ENCODE results near the gene JAKMIP1. TPM values are rescaled to one million over a fixed set of nuclear protein-coding genes. Genes with fewer than 3 reads are reported as not detected.

JAKMIP1 gene
- total and polyA plus RNA-seq, 2 experiments from 2014 or later: not detected

DNA sequence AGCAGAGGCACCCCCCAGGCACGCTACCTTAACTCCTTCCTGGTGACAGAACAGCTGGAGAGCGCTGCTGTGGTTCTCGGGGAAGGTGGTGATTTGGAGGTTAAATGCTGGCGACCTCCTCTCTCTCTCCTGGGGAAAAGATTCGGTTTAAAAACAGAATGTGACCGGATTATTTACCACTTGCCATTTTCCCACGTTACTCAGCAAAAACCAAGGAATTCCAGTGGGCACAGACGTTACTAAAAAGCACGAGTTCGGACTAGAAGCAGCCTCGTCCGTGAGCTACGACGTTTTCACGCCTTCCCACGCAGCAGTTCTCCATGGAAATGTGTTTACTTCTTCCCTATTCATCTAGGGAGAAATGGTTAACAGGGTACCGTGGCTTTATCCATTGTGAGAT lies 149.8 kb downstream of the JAKMIP1 start:
- no peaks in the 10 kb centered on the region for H3K79me2 ChIP-seq (ENCODE audit: insufficient read depth)
- TF ChIP-seq EZH2 (IDR thresholded peaks at IDR 0.05; ENCODE audit: insufficient read depth, poor library complexity, severe bottlenecking) (no peak), EZH2phosphoT487 (IDR thresholded peaks at IDR 0.05; ENCODE audit: insufficient read depth, low read depth) (no peak)
- no peak for DNase-seq
- H3K9ac ChIP-seq: no peak overlapping the region
- no peaks in the 10 kb centered on the region for H3K36me3 ChIP-seq (ENCODE audit: low read depth)
- in situ Hi-C loops (cut with MboI): no loop called here
- no peaks in the 10 kb centered on the region for H3K9me2 ChIP-seq (ENCODE audit: insufficient read depth)
- H3K4me2 ChIP-seq (ENCODE audit: unreplicated experiment): no peak overlapping the region
- no peaks in the 10 kb centered on the region for H3K9me3 ChIP-seq (ENCODE audit: low read depth)
- H3K27me3 ChIP-seq (replicated peaks; ENCODE audit: insufficient read depth): no peaks in the 10 kb centered on the region
- H4K20me1 ChIP-seq (ENCODE audit: insufficient read depth): no peaks in the 10 kb centered on the region
- H3K4me3 ChIP-seq: no peak overlapping the region
- no peaks in the 10 kb centered on the region for H3F3A ChIP-seq (ENCODE audit: insufficient read depth)
- H3K4me1 ChIP-seq (ENCODE audit: insufficient read depth): no peaks in the 10 kb centered on the region
- H2AFZ ChIP-seq: no peak overlapping the region
- H3K27ac ChIP-seq: no peak overlapping the region
- 17 to 19% methylated on average over 17 of the region's 17 CpGs for WGBS, 2 experiments (ENCODE audit: low coverage in 1 of 2, low lambda C conversion rate in 2 of 2, missing lambda C conversion rate in 2 of 2)

- no peaks in the 10 kb centered on the region for H3K36me3 ChIP-seq (ENCODE audit: low read depth)
- H3K4me2 ChIP-seq (ENCODE audit: unreplicated experiment): no peak overlapping the region
- no peaks in the 10 kb centered on the region for H3K9me3 ChIP-seq (ENCODE audit: low read depth)
- no peaks in the 10 kb centered on the region for H4K20me1 ChIP-seq (ENCODE audit: insufficient read depth)
- in situ Hi-C loops (cut with MboI): no loop called here
- no peak overlapping the region for H3K27ac ChIP-seq
- peak; percentile 8 for DNase-seq
- H3K4me3 ChIP-seq: no peak overlapping the region
- H3K27me3 ChIP-seq (replicated peaks; ENCODE audit: insufficient read depth): no peaks in the 10 kb centered on the region
- H3K9me2 ChIP-seq (ENCODE audit: insufficient read depth): no peaks in the 10 kb centered on the region
- H3F3A ChIP-seq (ENCODE audit: insufficient read depth): no peaks in the 10 kb centered on the region
- no peaks in the 10 kb centered on the region for H3K4me1 ChIP-seq (ENCODE audit: insufficient read depth)
- TF ChIP-seq EZH2 (IDR thresholded peaks at IDR 0.05; ENCODE audit: insufficient read depth, poor library complexity, severe bottlenecking) (no peak), EZH2phosphoT487 (IDR thresholded peaks at IDR 0.05; ENCODE audit: insufficient read depth, low read depth) (no peak)
- no peak overlapping the region for H3K9ac ChIP-seq
- WGBS, 2 experiments (ENCODE audit: low coverage in 1 of 2, low lambda C conversion rate in 2 of 2, missing lambda C conversion rate in 2 of 2): 10 to 21% methylated on average over 8 of the region's 8 CpGs
- no peak overlapping the region for H2AFZ ChIP-seq
- no peaks in the 10 kb centered on the region for H3K79me2 ChIP-seq (ENCODE audit: insufficient read depth)
Measured at GRCh38 chr4:6049985-6050384, 150.4 kb downstream of the JAKMIP1 start.

- no peak overlapping the region for H3K4me3 ChIP-seq
- H3K9ac ChIP-seq: no peak overlapping the region
- H3K4me2 ChIP-seq (ENCODE audit: unreplicated experiment): no peak overlapping the region
- no peaks in the 10 kb centered on the region for H3K36me3 ChIP-seq (ENCODE audit: low read depth)
- no peak for DNase-seq
- no peaks in the 10 kb centered on the region for H3K9me2 ChIP-seq (ENCODE audit: insufficient read depth)
- H3K4me1 ChIP-seq (ENCODE audit: insufficient read depth): no peaks in the 10 kb centered on the region
- TF ChIP-seq EZH2 (IDR thresholded peaks at IDR 0.05; ENCODE audit: insufficient read depth, poor library complexity, severe bottlenecking) (no peak), EZH2phosphoT487 (IDR thresholded peaks at IDR 0.05; ENCODE audit: insufficient read depth, low read depth) (no peak)
- H3F3A ChIP-seq (ENCODE audit: insufficient read depth): no peaks in the 10 kb centered on the region
- H3K27me3 ChIP-seq (replicated peaks; ENCODE audit: insufficient read depth): no peaks in the 10 kb centered on the region
- in situ Hi-C loops (cut with MboI): no loop called here
- H3K79me2 ChIP-seq (ENCODE audit: insufficient read depth): no peaks in the 10 kb centered on the region
- 48 to 53% methylated on average over 12 of the region's 12 CpGs for WGBS, 2 experiments (ENCODE audit: low coverage in 1 of 2, low lambda C conversion rate in 2 of 2, missing lambda C conversion rate in 2 of 2)
- H2AFZ ChIP-seq: no peak overlapping the region
- H4K20me1 ChIP-seq (ENCODE audit: insufficient read depth): no peaks in the 10 kb centered on the region
- no peaks in the 10 kb centered on the region for H3K9me3 ChIP-seq (ENCODE audit: low read depth)
- no peak overlapping the region for H3K27ac ChIP-seq
Measured at GRCh38 chr4:6049278-6049677, 151.1 kb downstream of the JAKMIP1 start.

- H3K27me3 ChIP-seq (replicated peaks; ENCODE audit: insufficient read depth): no peaks in the 10 kb centered on the region
- in situ Hi-C loops (cut with MboI): no loop called here
- H3K9me2 ChIP-seq (ENCODE audit: insufficient read depth): no peaks in the 10 kb centered on the region
- H3K27ac ChIP-seq: no peak overlapping the region
- H4K20me1 ChIP-seq (ENCODE audit: insufficient read depth): no peaks in the 10 kb centered on the region
- H3K4me1 ChIP-seq (ENCODE audit: insufficient read depth): no peaks in the 10 kb centered on the region
- WGBS, 2 experiments (ENCODE audit: low coverage in 1 of 2, low lambda C conversion rate in 2 of 2, missing lambda C conversion rate in 2 of 2): 36 to 46% methylated on average over 12 of the region's 12 CpGs
- no peak for TF ChIP-seq EZH2phosphoT487 (IDR thresholded peaks at IDR 0.05; ENCODE audit: insufficient read depth, low read depth)
- no peak for TF ChIP-seq EZH2 (IDR thresholded peaks at IDR 0.05; ENCODE audit: insufficient read depth, poor library complexity, severe bottlenecking)
- H3K4me3 ChIP-seq: no peak overlapping the region
- DNase-seq: no peak
- no peak overlapping the region for H3K4me2 ChIP-seq (ENCODE audit: unreplicated experiment)
- no peak overlapping the region for H2AFZ ChIP-seq
- no peaks in the 10 kb centered on the region for H3K36me3 ChIP-seq (ENCODE audit: low read depth)
- H3K9me3 ChIP-seq (ENCODE audit: low read depth): no peaks in the 10 kb centered on the region
- no peaks in the 10 kb centered on the region for H3K79me2 ChIP-seq (ENCODE audit: insufficient read depth)
- H3F3A ChIP-seq (ENCODE audit: insufficient read depth): no peaks in the 10 kb centered on the region
- no peak overlapping the region for H3K9ac ChIP-seq
Measured at GRCh38 chr4:6048537-6048936, 151.8 kb downstream of the JAKMIP1 start.

DNA sequence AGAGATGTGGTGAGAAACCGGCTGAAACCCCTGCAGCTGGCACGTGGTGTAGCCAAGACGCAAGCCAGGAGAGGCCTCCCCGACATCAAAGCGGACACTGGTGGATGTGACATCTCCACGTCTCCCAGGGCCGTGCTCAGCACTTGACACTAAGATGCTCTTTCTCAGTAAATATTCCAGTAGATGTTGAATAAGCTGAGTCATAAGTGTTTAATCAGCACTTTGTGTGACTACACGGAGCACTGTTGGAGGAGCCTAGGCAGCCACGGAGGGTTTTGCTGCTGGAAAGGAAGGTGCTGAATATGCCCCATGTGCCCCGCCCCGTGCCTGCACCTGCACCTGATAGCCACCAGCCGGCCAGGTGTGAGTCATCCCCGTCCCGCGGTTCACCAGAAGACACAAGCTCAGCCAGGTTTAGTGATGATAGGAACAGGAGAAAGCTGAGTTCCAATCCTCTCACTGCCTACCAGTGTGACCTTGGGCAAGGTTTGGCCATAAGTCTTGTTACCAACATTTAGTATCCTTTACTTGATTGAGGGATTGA lies 153.1 kb downstream of the JAKMIP1 start:
- H4K20me1 ChIP-seq (ENCODE audit: insufficient read depth): no peaks in the 10 kb centered on the region
- H3K36me3 ChIP-seq (ENCODE audit: low read depth): no peaks in the 10 kb centered on the region
- no peaks in the 10 kb centered on the region for H3K9me3 ChIP-seq (ENCODE audit: low read depth)
- no peak overlapping the region for H2AFZ ChIP-seq
- WGBS, 2 experiments (ENCODE audit: low coverage in 1 of 2, low lambda C conversion rate in 2 of 2, missing lambda C conversion rate in 2 of 2): 54% methylated on average over 15 of the region's 15 CpGs
- no peaks in the 10 kb centered on the region for H3K79me2 ChIP-seq (ENCODE audit: insufficient read depth)
- H3K4me3 ChIP-seq: no peak overlapping the region
- DNase-seq: no peak
- in situ Hi-C loops (cut with MboI): no loop called here
- TF ChIP-seq EZH2phosphoT487 (IDR thresholded peaks at IDR 0.05; ENCODE audit: insufficient read depth, low read depth) (no peak), EZH2 (IDR thresholded peaks at IDR 0.05; ENCODE audit: insufficient read depth, poor library complexity, severe bottlenecking) (no peak)
- H3K27me3 ChIP-seq (replicated peaks; ENCODE audit: insufficient read depth): no peaks in the 10 kb centered on the region
- no peak overlapping the region for H3K9ac ChIP-seq
- H3K27ac ChIP-seq: no peak overlapping the region
- no peak overlapping the region for H3K4me2 ChIP-seq (ENCODE audit: unreplicated experiment)
- H3K4me1 ChIP-seq (ENCODE audit: insufficient read depth): no peaks in the 10 kb centered on the region
- H3K9me2 ChIP-seq (ENCODE audit: insufficient read depth): no peaks in the 10 kb centered on the region
- no peaks in the 10 kb centered on the region for H3F3A ChIP-seq (ENCODE audit: insufficient read depth)

Measured in GM23248 (cell line).